Ishikawa (cell line): ENCODE results near the gene SSH2.

Source experiments
- CEBPB ChIP-seq: IDR thresholded peaks from 2 replicates; pipeline ENCODE4 v1.6.1; 2012
- CREB1 ChIP-seq: IDR thresholded peaks from 2 replicates; pipeline ENCODE4 v1.6.1; 2012; ENCODE audit warnings: low read depth
- EP300 ChIP-seq: IDR thresholded peaks from 2 replicates; pipeline ENCODE4 v1.6.1; 2012; ENCODE audit warnings: borderline replicate concordance
- FOXM1 ChIP-seq: IDR thresholded peaks from 2 replicates; pipeline ENCODE4 v1.6.1; 2012; ENCODE audit warnings: low read depth, borderline replicate concordance
- TAF1 ChIP-seq: IDR thresholded peaks from 2 replicates; pipeline ENCODE4 v1.6.1; 2012; ENCODE audit warnings: low read depth, mild to moderate bottlenecking
- TCF12 ChIP-seq: IDR thresholded peaks from 2 replicates; pipeline ENCODE4 v1.6.1; 2012; ENCODE audit warnings: low read depth
- TEAD4 ChIP-seq: IDR thresholded peaks from 2 replicates; pipeline ENCODE4 v1.6.1; 2012
- YY1 ChIP-seq: IDR thresholded peaks from 2 replicates; pipeline ENCODE4 v1.6.1; 2012; ENCODE audit warnings: low read depth
- TF ChIP-seq, protein P1 (sequence below): IDR thresholded peaks from 2 replicates; pipeline ENCODE4 v1.6.1; 2012; ENCODE audit warnings: low read depth, mild to moderate bottlenecking
- TF ChIP-seq, protein P2 (sequence below): IDR thresholded peaks from 2 replicates; pipeline ENCODE4 v1.6.1; 2012
- TF ChIP-seq, protein P3 (sequence below): IDR thresholded peaks from 2 replicates; pipeline ENCODE4 v1.6.1; 2012

DNA sequence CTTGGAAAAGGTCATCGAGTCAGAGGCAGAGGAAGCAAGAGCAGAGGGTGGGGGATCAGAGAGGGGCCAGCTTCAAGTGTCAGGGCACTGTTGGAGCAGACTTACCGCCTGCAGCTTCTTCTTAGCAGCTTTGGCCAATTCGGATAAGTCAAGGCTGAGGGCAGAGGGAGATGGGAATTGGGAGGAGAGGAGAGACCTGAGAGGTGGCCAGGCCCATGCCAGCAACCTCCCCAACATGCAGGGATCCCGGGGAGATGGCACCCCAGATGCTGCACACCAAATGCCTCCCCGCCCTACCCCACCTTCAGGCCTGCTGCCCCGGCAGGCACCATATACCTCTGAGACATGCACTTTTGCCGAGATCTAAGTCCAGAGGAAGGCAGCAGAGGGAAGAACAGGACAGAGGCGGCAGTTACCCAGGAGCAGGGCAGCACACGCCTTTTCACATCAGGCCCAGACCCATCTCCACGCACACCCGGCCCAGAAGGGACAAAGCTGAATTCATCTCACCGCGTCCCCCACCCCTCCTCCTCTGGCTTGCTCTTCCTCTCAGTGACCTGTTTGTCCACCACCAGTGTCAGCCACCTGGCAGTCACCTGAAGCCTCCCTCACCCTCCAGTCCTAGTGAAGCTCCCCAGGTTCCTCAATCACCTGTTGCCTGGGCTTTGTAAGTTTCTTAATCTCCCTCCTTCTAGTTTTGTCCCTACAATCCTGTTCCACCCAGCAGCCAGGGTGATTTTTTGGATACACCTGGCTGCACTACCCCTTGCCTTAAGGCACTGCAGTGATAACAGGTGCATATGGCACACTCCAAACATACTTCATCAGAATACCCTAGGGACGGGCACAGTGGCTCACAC lies 351.2 kb downstream of the SSH2 start:
- no peak for TF ChIP-seq CREB1
- TF ChIP-seq, protein P1, sequence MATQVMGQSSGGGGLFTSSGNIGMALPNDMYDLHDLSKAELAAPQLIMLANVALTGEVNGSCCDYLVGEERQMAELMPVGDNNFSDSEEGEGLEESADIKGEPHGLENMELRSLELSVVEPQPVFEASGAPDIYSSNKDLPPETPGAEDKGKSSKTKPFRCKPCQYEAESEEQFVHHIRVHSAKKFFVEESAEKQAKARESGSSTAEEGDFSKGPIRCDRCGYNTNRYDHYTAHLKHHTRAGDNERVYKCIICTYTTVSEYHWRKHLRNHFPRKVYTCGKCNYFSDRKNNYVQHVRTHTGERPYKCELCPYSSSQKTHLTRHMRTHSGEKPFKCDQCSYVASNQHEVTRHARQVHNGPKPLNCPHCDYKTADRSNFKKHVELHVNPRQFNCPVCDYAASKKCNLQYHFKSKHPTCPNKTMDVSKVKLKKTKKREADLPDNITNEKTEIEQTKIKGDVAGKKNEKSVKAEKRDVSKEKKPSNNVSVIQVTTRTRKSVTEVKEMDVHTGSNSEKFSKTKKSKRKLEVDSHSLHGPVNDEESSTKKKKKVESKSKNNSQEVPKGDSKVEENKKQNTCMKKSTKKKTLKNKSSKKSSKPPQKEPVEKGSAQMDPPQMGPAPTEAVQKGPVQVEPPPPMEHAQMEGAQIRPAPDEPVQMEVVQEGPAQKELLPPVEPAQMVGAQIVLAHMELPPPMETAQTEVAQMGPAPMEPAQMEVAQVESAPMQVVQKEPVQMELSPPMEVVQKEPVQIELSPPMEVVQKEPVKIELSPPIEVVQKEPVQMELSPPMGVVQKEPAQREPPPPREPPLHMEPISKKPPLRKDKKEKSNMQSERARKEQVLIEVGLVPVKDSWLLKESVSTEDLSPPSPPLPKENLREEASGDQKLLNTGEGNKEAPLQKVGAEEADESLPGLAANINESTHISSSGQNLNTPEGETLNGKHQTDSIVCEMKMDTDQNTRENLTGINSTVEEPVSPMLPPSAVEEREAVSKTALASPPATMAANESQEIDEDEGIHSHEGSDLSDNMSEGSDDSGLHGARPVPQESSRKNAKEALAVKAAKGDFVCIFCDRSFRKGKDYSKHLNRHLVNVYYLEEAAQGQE: no peak
- no peak for TF ChIP-seq FOXM1
- no peak for TF ChIP-seq TAF1
- TF ChIP-seq CEBPB: no peak
- TF ChIP-seq YY1: no peak
- TF ChIP-seq EP300: no peak
- TF ChIP-seq TCF12: no peak
- TF ChIP-seq, protein P2, sequence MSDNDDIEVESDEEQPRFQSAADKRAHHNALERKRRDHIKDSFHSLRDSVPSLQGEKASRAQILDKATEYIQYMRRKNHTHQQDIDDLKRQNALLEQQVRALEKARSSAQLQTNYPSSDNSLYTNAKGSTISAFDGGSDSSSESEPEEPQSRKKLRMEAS: no peak
- TF ChIP-seq TEAD4: no peak
- TF ChIP-seq, protein P3, sequence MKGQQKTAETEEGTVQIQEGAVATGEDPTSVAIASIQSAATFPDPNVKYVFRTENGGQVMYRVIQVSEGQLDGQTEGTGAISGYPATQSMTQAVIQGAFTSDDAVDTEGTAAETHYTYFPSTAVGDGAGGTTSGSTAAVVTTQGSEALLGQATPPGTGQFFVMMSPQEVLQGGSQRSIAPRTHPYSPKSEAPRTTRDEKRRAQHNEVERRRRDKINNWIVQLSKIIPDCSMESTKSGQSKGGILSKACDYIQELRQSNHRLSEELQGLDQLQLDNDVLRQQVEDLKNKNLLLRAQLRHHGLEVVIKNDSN: no peak
